Endodermal cell (in vitro differentiated cells): Measurements from ENCODE around the gene EXOC3L4. TPM values are rescaled to one million over a fixed set of nuclear protein-coding genes. Genes with fewer than 3 reads are reported as not detected.

Experiments used
- DNase-seq: peaks from one replicate; pipeline ENCODE4 v3.0.0-alpha.2; 2017
- H3K27ac ChIP-seq: 2 replicates; pipeline ENCODE4 v1.5.1; 2013; ENCODE audit warnings: mild to moderate bottlenecking, low read depth, low read length, moderate library complexity
- H3K27me3 ChIP-seq: 2 replicates; pipeline ENCODE4 v1.6.1; 2013; ENCODE audit warnings: mild to moderate bottlenecking, low read length, moderate library complexity; ENCODE audit not compliant: insufficient read depth, control insufficient read depth, poor library complexity, severe bottlenecking
- H3K36me3 ChIP-seq: 2 replicates; pipeline ENCODE4 v1.7.0; 2013; ENCODE audit warnings: mild to moderate bottlenecking, low read length, moderate library complexity; ENCODE audit not compliant: control insufficient read depth, insufficient read depth
- H3K4me1 ChIP-seq: one replicate; pipeline ENCODE4 v1.7.0; 2013; ENCODE audit warnings: low read length; ENCODE audit not compliant: control insufficient read depth, insufficient read depth
- H3K4me3 ChIP-seq: 2 replicates; pipeline ENCODE4 v1.5.1; 2013; ENCODE audit warnings: mild to moderate bottlenecking, low read length, moderate library complexity
- H3K9ac ChIP-seq: 2 replicates; pipeline ENCODE4 v1.6.1; 2013; ENCODE audit warnings: mild to moderate bottlenecking, low read length, moderate library complexity; ENCODE audit not compliant: poor library complexity, severe bottlenecking; ENCODE audit errors: extremely low read depth
- H3K9me3 ChIP-seq: 2 replicates; pipeline ENCODE4 v1.6.1; 2013; ENCODE audit warnings: mild to moderate bottlenecking, low read length, moderate library complexity; ENCODE audit not compliant: control insufficient read depth
- H3K27ac Mint-ChIP-seq: 2 replicates; pipeline ENCODE4 v1.8.0; 2020; ENCODE audit warnings: mixed read lengths
- H3K27me3 Mint-ChIP-seq: 2 replicates; pipeline ENCODE4 v1.8.0; 2021; ENCODE audit warnings: mild to moderate bottlenecking, mixed read lengths; ENCODE audit not compliant: insufficient read depth
- H3K36me3 Mint-ChIP-seq: 2 replicates; pipeline ENCODE4 v1.8.0; 2020; ENCODE audit warnings: low read depth, mixed read lengths
- H3K4me1 Mint-ChIP-seq: 2 replicates; pipeline ENCODE4 v1.8.0; 2020; ENCODE audit warnings: mixed read lengths
- H3K4me3 Mint-ChIP-seq: 2 replicates; pipeline ENCODE4 v1.8.0; 2020; ENCODE audit warnings: mild to moderate bottlenecking, moderate library complexity, mixed read lengths
- H3K9me3 Mint-ChIP-seq: 2 replicates; pipeline ENCODE4 v1.8.0; 2020; ENCODE audit warnings: mild to moderate bottlenecking, mixed read lengths
- WGBS, 2 experiments: methylation state at CpG; one replicate each; pipeline versions ENCODE4 v1.1.5 to v1.1.7; 2013; ENCODE audit warnings: missing lambda C conversion rate in 2 of 2, mixed read lengths in 1 of 2; ENCODE audit not compliant: insufficient coverage in 1 of 2, insufficient read length in 1 of 2; 5-methylcytosine and 5-hydroxymethylcytosine counted together
- total RNA-seq, 2 donors: library from RNA; stranded (reverse); fragmentation: NEBNext Ultra II Directional in 1 of 2; extraction: Animal tissue kit (Norgen Biotek cat#: 25700) in 1 of 2; gene quantifications; 2 replicates in 1 of 2; 3 replicates in 1 of 2; pipeline ENCODE4 v1.2.1, GENCODE V29; 2021
- TF ChIP-seq, protein P1 (sequence below): fragments of 200-600 bp; sonication (generic); conservative IDR thresholded peaks from 2 replicates; pipeline ENCODE4 v1.5.0; 2021; ENCODE audit warnings: antibody characterized with exemption, mild to moderate bottlenecking

Gene EXOC3L4
- total RNA-seq, 2 donors from 2014 or later: 2.5 to 3.6 TPM

DNA sequence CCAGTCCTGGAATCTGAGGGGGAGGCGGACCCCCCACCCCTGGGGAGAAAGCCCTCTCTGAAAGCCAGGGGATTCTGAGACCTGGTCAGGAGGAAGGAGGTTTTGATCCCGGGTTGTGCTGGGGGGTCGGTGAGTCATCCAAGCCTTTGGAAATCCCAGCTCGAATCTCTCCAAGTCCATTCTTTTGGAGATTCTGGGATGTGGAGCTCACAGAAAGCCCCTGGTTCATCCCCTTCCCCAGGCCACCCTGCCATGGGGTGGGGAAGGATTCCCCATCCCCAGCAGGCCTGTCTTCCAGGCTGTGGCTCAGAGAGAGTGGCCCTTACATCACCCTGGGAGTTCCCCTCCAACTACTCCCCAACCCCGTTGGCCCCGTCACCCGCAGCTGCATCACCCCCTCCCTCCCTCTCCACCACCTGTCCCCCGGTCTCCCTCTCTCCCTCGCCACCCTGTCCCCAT lies 14.3 kb downstream of the EXOC3L4 start:
- H3K9me3 Mint-ChIP-seq: no peaks in the 10 kb centered on the region
- WGBS, 2 experiments: 20 to 58% methylated on average over 2 to 7 of the region's 9 CpGs
- TF ChIP-seq, protein P1, sequence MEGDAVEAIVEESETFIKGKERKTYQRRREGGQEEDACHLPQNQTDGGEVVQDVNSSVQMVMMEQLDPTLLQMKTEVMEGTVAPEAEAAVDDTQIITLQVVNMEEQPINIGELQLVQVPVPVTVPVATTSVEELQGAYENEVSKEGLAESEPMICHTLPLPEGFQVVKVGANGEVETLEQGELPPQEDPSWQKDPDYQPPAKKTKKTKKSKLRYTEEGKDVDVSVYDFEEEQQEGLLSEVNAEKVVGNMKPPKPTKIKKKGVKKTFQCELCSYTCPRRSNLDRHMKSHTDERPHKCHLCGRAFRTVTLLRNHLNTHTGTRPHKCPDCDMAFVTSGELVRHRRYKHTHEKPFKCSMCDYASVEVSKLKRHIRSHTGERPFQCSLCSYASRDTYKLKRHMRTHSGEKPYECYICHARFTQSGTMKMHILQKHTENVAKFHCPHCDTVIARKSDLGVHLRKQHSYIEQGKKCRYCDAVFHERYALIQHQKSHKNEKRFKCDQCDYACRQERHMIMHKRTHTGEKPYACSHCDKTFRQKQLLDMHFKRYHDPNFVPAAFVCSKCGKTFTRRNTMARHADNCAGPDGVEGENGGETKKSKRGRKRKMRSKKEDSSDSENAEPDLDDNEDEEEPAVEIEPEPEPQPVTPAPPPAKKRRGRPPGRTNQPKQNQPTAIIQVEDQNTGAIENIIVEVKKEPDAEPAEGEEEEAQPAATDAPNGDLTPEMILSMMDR: no peak
- H3K36me3 ChIP-seq: no peaks in the 10 kb centered on the region
- H3K27me3 Mint-ChIP-seq: peaks cover 25% of the 10 kb centered on the region
- H3K27ac Mint-ChIP-seq: no peak overlapping the region
- H3K9ac ChIP-seq: no peak overlapping the region
- H3K9me3 ChIP-seq: no peaks in the 10 kb centered on the region
- peaks cover 12% of the 10 kb centered on the region for H3K27me3 ChIP-seq
- no peak overlapping the region for H3K4me3 ChIP-seq
- peaks cover 16% of the 10 kb centered on the region for H3K4me1 Mint-ChIP-seq
- peak; percentile 78 for DNase-seq
- no peaks in the 10 kb centered on the region for H3K36me3 Mint-ChIP-seq
- H3K27ac ChIP-seq: no peak overlapping the region
- peaks cover 5% of the 10 kb centered on the region for H3K4me1 ChIP-seq
- H3K4me3 Mint-ChIP-seq: no peak overlapping the region

DNA sequence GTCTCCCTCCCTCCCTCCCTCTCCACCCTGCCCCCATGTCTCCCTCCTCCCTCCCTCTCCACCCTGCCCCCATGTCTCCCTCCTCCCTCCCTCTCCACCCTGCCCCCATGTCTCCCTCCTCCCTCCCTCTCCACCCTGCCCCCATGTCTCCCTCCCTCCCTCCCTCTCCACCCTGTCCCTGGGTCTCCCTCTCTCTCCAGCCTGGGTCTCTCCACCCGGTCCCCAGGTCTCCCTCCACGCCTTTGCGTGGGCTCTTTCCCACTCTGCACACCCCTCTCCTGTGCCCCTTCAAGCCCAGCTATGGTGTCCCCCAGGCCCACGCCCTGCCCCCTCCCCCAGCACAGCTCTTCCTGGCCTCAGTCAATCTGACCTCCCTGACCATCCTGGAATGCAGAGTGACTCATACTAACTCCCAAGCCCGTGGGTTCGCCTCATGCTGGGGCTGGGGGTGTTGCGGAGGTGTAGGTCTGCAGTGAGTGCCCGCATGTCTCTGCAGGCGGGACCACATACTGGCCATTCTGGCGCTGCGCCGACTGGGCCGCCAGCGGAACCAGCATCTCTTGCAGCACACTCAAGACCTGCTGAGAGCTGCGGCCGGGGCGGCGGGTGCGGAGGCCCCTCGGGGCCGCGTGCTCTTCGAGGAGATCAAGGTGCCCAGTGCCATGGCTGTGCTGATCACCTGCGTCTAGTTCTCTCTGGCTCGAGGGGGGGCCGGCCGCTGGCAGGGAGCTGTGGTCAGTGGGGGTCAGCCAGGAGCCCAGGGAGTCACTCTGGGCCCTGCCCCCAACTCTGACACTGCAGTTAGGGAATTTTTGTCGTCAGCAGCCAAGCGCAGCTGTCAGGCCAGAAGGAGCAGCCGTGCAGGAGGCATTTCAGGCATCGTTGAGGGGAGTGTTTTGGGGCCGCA lies 15.3 kb downstream of the EXOC3L4 start:
- H3K27ac Mint-ChIP-seq: no peak overlapping the region

DNA sequence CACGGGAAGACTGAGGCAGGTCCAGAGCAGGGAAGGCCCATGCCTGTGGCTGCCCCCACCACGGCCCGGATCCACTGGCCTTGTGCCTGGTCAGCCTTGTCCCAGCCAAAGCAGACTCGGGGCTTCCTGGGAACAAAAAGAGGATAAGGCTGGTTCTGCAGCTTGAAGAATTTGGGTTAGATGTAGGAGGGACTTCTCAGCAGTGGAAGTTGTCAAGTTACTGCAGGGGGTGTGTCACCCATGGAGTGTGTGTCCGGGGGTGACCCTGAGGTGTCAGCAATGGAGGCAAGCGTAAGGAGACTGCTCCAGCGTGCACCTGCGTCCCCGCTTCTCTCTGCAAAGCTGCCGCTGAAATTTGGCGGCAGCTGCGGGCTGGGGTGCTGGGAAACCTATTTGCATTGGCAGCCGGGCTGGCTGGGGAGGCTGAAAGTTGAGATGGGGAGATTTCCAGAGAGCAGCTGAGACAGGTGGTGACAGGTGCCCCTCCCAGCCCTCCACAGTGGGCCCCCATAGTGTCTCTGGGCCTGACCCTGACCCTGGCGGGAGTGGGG lies 16.2 kb downstream of the EXOC3L4 start:
- no peak overlapping the region for H3K4me3 ChIP-seq
- peaks cover 10% of the 10 kb centered on the region for H3K27me3 Mint-ChIP-seq
- H3K4me1 ChIP-seq: peaks cover 5% of the 10 kb centered on the region

More for the DNA sequence above, 15.3 kb downstream of the EXOC3L4 start:
- Histone ChIP-seq H3K9ac (no peak overlapping the region), H3K27me3 (peaks cover 2% of the 10 kb centered on the region), H3K4me3 (no peak overlapping the region), H3K4me1 (peaks cover 5% of the 10 kb centered on the region), H3K9me3 (no peaks in the 10 kb centered on the region), H3K27ac (no peak overlapping the region), H3K36me3 (no peaks in the 10 kb centered on the region)
- TF ChIP-seq, protein P1: no peak
- Mint-ChIP-seq H3K27me3 (peaks cover 16% of the 10 kb centered on the region), H3K4me1 (peaks cover 16% of the 10 kb centered on the region), H3K4me3 (no peak overlapping the region), H3K9me3 (no peaks in the 10 kb centered on the region), H3K36me3 (no peaks in the 10 kb centered on the region)
- WGBS, 2 experiments: 11 to 36% methylated on average over 19 to 32 of the region's 32 CpGs
- peak; percentile 89 for DNase-seq

More for the DNA sequence above, 16.2 kb downstream of the EXOC3L4 start:
- H3K4me3 Mint-ChIP-seq: no peak overlapping the region
- H3K27me3 ChIP-seq: no peaks in the 10 kb centered on the region
- no peak overlapping the region for H3K9ac ChIP-seq
- TF ChIP-seq, protein P1: no peak
- no peaks in the 10 kb centered on the region for H3K9me3 ChIP-seq
- no peaks in the 10 kb centered on the region for H3K9me3 Mint-ChIP-seq
- no peak overlapping the region for H3K27ac Mint-ChIP-seq
- H3K36me3 Mint-ChIP-seq: no peaks in the 10 kb centered on the region
- H3K36me3 ChIP-seq: no peaks in the 10 kb centered on the region
- H3K27ac ChIP-seq: no peak overlapping the region
- H3K4me1 Mint-ChIP-seq: peaks cover 12% of the 10 kb centered on the region
- no peak for DNase-seq
- 59 to 72% methylated on average over 12 to 14 of the region's 14 CpGs for whole genome bisulfite sequencing, 2 experiments
